ENCODE measurements around the gene EDIL3. TPM values are rescaled to one million over a fixed set of nuclear protein-coding genes. Genes with fewer than 3 reads are reported as not detected.
"Not testable (repeated sequence)": the region's sequence is repeated elsewhere in the genome, so short reads cannot be mapped to it uniquely, and the experiment has no call there.

Gene EDIL3
- total RNA-seq, 6 experiments from 2014 or later, result 3.0 to 52.7 (median 47.5) TPM

GRCh38 chr5:84163671-84164070, 221.0 kb downstream of the EDIL3 start:
- Mint-ChIP-seq H3K27me3 (ENCODE audit: insufficient read depth) (no peaks in the 10 kb centered on the region; the same call in 1 of the 2 replicates), H3K36me3 (ENCODE audit: low read depth) (no peaks in the 10 kb centered on the region), H3K4me3 (no peak overlapping the region), H3K4me1 (ENCODE audit: low read depth) (no peaks in the 10 kb centered on the region; the same call in 1 of the 2 replicates), H3K9me3 (no peaks in the 10 kb centered on the region; the same call in 1 of the 2 replicates), H3K27ac (no peak overlapping the region)
- no peak for DNase-seq
- no peak for TF ChIP-seq CTCF (IDR thresholded peaks at IDR 0.05)

GRCh38 chr5:84162695-84163094, 222.0 kb downstream of the EDIL3 start:
- Mint-ChIP-seq H3K4me1 (ENCODE audit: low read depth) (no peaks in the 10 kb centered on the region; the same call in 1 of the 2 replicates), H3K4me3 (no peak overlapping the region), H3K27me3 (ENCODE audit: insufficient read depth) (no peaks in the 10 kb centered on the region; the same call in 1 of the 2 replicates), H3K36me3 (ENCODE audit: low read depth) (no peaks in the 10 kb centered on the region), H3K27ac (no peak overlapping the region), H3K9me3 (no peaks in the 10 kb centered on the region; the same call in 1 of the 2 replicates)
- no peak for DNase-seq
- no peak for TF ChIP-seq CTCF (IDR thresholded peaks at IDR 0.05)

GRCh38 chr5:84160650-84161049, 224.0 kb downstream of the EDIL3 start:
- H3K27me3 Mint-ChIP-seq (ENCODE audit: insufficient read depth); H3K27ac Mint-ChIP-seq; H3K36me3 Mint-ChIP-seq (ENCODE audit: low read depth); H3K4me1 Mint-ChIP-seq (ENCODE audit: low read depth); H3K9me3 Mint-ChIP-seq; DNase-seq; H3K4me3 Mint-ChIP-seq: not testable (repeated sequence)

GRCh38 chr5:84149094-84149493, 235.6 kb downstream of the EDIL3 start:
- Mint-ChIP-seq H3K27ac (no peak overlapping the region), H3K27me3 (ENCODE audit: insufficient read depth) (no peaks in the 10 kb centered on the region), H3K4me3 (no peak overlapping the region), H3K4me1 (ENCODE audit: low read depth) (no peaks in the 10 kb centered on the region), H3K9me3 (peaks cover 6% of the 10 kb centered on the region), H3K36me3 (ENCODE audit: low read depth) (peaks cover 5% of the 10 kb centered on the region; the same call in 1 of the 2 replicates)
- DNase-seq, result no peak
- no peak for TF ChIP-seq CTCF (IDR thresholded peaks at IDR 0.05)

- TF ChIP-seq CTCF (IDR thresholded peaks at IDR 0.05), result no peak
- no peaks in the 10 kb centered on the region for H3K27me3 Mint-ChIP-seq (ENCODE audit: insufficient read depth)
- no peak for DNase-seq
- H3K4me1 Mint-ChIP-seq (ENCODE audit: low read depth), result no peaks in the 10 kb centered on the region
- H3K9me3 Mint-ChIP-seq, result peaks cover 6% of the 10 kb centered on the region
- peaks cover under 1% of the 10 kb centered on the region; the same call in 1 of the 2 replicates for H3K36me3 Mint-ChIP-seq (ENCODE audit: low read depth)
- H3K27ac Mint-ChIP-seq, result no peak overlapping the region
- H3K4me3 Mint-ChIP-seq, result no peak overlapping the region
Observed at GRCh38 chr5:84148651-84149050, 236.0 kb downstream of the EDIL3 start.

- Mint-ChIP-seq H3K4me1 (ENCODE audit: low read depth) (no peaks in the 10 kb centered on the region; the same call in 1 of the 2 replicates), H3K27me3 (ENCODE audit: insufficient read depth) (peaks cover 1% of the 10 kb centered on the region; the same call in 1 of the 2 replicates), H3K27ac (no peak overlapping the region), H3K9me3 (peaks cover 4% of the 10 kb centered on the region; the same call in 1 of the 2 replicates), H3K36me3 (ENCODE audit: low read depth) (no peaks in the 10 kb centered on the region), H3K4me3 (no peak overlapping the region; the same call in 1 of the 2 replicates)
- DNase-seq, result no peak
- no peak for TF ChIP-seq CTCF (IDR thresholded peaks at IDR 0.05)
Observed at GRCh38 chr5:84137541-84137940, 247.1 kb downstream of the EDIL3 start.

Data from HFFc6 (cell line).